MM.1S (cell line): Measurements from ENCODE around the gene GUCY2C.

ENCODE experiments used
- DNase-seq: peaks from one replicate; pipeline ENCODE4 v3.0.0-alpha.2; 2015
- H2AFZ ChIP-seq: fragments of 300-600 bp; sonication (generic); 2 replicates; pipeline ENCODE4 v1.6.0; 2016; ENCODE audit warnings: antibody characterized with exemption, low read length
- H3F3A ChIP-seq: fragments of 300-600 bp; sonication (generic); 2 replicates; pipeline ENCODE4 v1.6.1; 2016; ENCODE audit warnings: mild to moderate bottlenecking, antibody characterized with exemption, low read length, moderate library complexity, mixed read lengths; ENCODE audit not compliant: insufficient read depth
- H3K27ac ChIP-seq: fragments of 300-600 bp; sonication (generic); 2 replicates; pipeline ENCODE4 v1.5.1; 2016; ENCODE audit warnings: mild to moderate bottlenecking, low read length
- H3K27me3 ChIP-seq: fragments of 300-600 bp; sonication (generic); replicated peaks from 2 replicates; pipeline ENCODE4 v1.6.0; 2016; ENCODE audit warnings: low read length; ENCODE audit not compliant: insufficient read depth
- H3K36me3 ChIP-seq: fragments of 300-600 bp; sonication (generic); replicated peaks from 2 replicates; pipeline ENCODE4 v1.6.1; 2016; ENCODE audit warnings: mild to moderate bottlenecking, low read length, mixed read lengths; ENCODE audit not compliant: insufficient read depth
- H3K4me1 ChIP-seq: fragments of 300-600 bp; sonication (generic); 2 replicates; pipeline ENCODE4 v1.6.1; 2016; ENCODE audit warnings: low read length, mixed read lengths
- H3K4me2 ChIP-seq: fragments of 300-600 bp; sonication (generic); 2 replicates; pipeline ENCODE4 v1.6.0; 2016; ENCODE audit warnings: low read depth, low read length
- H3K4me3 ChIP-seq: fragments of 300-600 bp; sonication (generic); 2 replicates; pipeline ENCODE4 v1.5.1; 2016; ENCODE audit warnings: low read length, mixed read lengths
- H3K79me2 ChIP-seq: fragments of 300-600 bp; sonication (generic); 2 replicates; pipeline ENCODE4 v1.6.1; 2016; ENCODE audit warnings: mixed run types, low read length, mixed read lengths
- H3K9ac ChIP-seq: fragments of 300-600 bp; sonication (generic); 2 replicates; pipeline ENCODE4 v1.6.1; 2016; ENCODE audit warnings: low read length, mixed read lengths
- H3K9me2 ChIP-seq: fragments of 300-600 bp; sonication (generic); replicated peaks from 2 replicates; pipeline ENCODE4 v1.6.1; 2016; ENCODE audit warnings: mild to moderate bottlenecking, low read length, mixed read lengths; ENCODE audit not compliant: insufficient read depth
- H3K9me3 ChIP-seq: fragments of 300-600 bp; sonication (generic); replicated peaks from 2 replicates; pipeline ENCODE4 v1.6.1; 2016; ENCODE audit warnings: mild to moderate bottlenecking, low read length, mixed read lengths; ENCODE audit not compliant: insufficient read depth
- H4K20me1 ChIP-seq: fragments of 300-600 bp; sonication (generic); 2 replicates; pipeline ENCODE4 v1.6.1; 2016; ENCODE audit warnings: mild to moderate bottlenecking, low read length, moderate library complexity, mixed read lengths; ENCODE audit not compliant: insufficient read depth
- CTCF ChIP-seq: fragments of 300-600 bp; sonication (generic); IDR thresholded peaks from 2 replicates; pipeline ENCODE4 v1.5.1; 2016; ENCODE audit warnings: antibody characterized with exemption, low read length, mixed read lengths
- EZH2 ChIP-seq: fragments of 300-600 bp; sonication (generic); optimal IDR thresholded peaks from 2 replicates; pipeline ENCODE3; 2017; ENCODE audit warnings: low read depth, mild to moderate bottlenecking, antibody characterized with exemption, low read length, mixed read lengths
- EZH2phosphoT487 ChIP-seq: fragments of 300-600 bp; sonication (generic); IDR thresholded peaks from 2 replicates; pipeline ENCODE4 v1.6.1; 2018; ENCODE audit warnings: antibody characterized with exemption, low read length

Gene GUCY2C

GRCh38 chr12:14665354-14666348 is 30.7 kb downstream of the GUCY2C start:
- no peak overlapping the region for H3K27ac ChIP-seq
- no peaks in the 10 kb centered on the region for H3K9me2 ChIP-seq
- no peaks in the 10 kb centered on the region for H3K79me2 ChIP-seq
- no peak overlapping the region for H3K9ac ChIP-seq
- no peak overlapping the region for H3K4me3 ChIP-seq
- DNase-seq: no peak
- H3K4me2 ChIP-seq: no peak overlapping the region
- no peaks in the 10 kb centered on the region for H3K4me1 ChIP-seq
- no peaks in the 10 kb centered on the region for H3F3A ChIP-seq
- H3K36me3 ChIP-seq: no peaks in the 10 kb centered on the region
- TF ChIP-seq CTCF (no peak), EZH2phosphoT487 (no peak), EZH2 (no peak)
- no peak overlapping the region for H2AFZ ChIP-seq
- no peaks in the 10 kb centered on the region for H3K27me3 ChIP-seq
- H3K9me3 ChIP-seq: no peaks in the 10 kb centered on the region
- no peaks in the 10 kb centered on the region for H4K20me1 ChIP-seq

GRCh38 chr12:14664434-14665023 is 31.9 kb downstream of the GUCY2C start:
- no peaks in the 10 kb centered on the region for H3K27me3 ChIP-seq
- no peaks in the 10 kb centered on the region for H3K36me3 ChIP-seq
- no peaks in the 10 kb centered on the region for H4K20me1 ChIP-seq
- H3K9me3 ChIP-seq: no peaks in the 10 kb centered on the region
- no peak overlapping the region for H3K9ac ChIP-seq
- TF ChIP-seq EZH2phosphoT487 (no peak), CTCF (peak; percentile 45)
- H3K4me3 ChIP-seq: no peak overlapping the region
- no peaks in the 10 kb centered on the region for H3K79me2 ChIP-seq
- no peaks in the 10 kb centered on the region for H3K9me2 ChIP-seq
- H3F3A ChIP-seq: no peaks in the 10 kb centered on the region
- DNase-seq: peak; percentile 55
- H2AFZ ChIP-seq: no peak overlapping the region
- H3K4me2 ChIP-seq: no peak overlapping the region
- no peak overlapping the region for H3K27ac ChIP-seq
- no peaks in the 10 kb centered on the region for H3K4me1 ChIP-seq

- H3K9me3 ChIP-seq: no peaks in the 10 kb centered on the region
- TF ChIP-seq EZH2phosphoT487 (no peak), EZH2 (no peak), CTCF (no peak)
- no peaks in the 10 kb centered on the region for H4K20me1 ChIP-seq
- no peak overlapping the region for H3K27ac ChIP-seq
- no peaks in the 10 kb centered on the region for H3K36me3 ChIP-seq
- H3K9ac ChIP-seq: no peak overlapping the region
- no peaks in the 10 kb centered on the region for H3K4me1 ChIP-seq
- H3K4me3 ChIP-seq: no peak overlapping the region
- no peak for DNase-seq
- no peaks in the 10 kb centered on the region for H3K9me2 ChIP-seq
- H3F3A ChIP-seq: no peaks in the 10 kb centered on the region
- no peak overlapping the region for H3K4me2 ChIP-seq
- no peaks in the 10 kb centered on the region for H3K27me3 ChIP-seq
- no peaks in the 10 kb centered on the region for H3K79me2 ChIP-seq
- no peak overlapping the region for H2AFZ ChIP-seq
Measured at GRCh38 chr12:14663002-14663401, 33.4 kb downstream of the GUCY2C start.
